HG03469 (cell line): Measurements from ENCODE around the gene TTC34.
"Not testable (repeated sequence)": the region's sequence is repeated elsewhere in the genome, so short reads cannot be mapped to it uniquely, and the experiment has no call there.

Experiments used
- ATAC-seq: cut with Tn5 transposase; IDR thresholded peaks from one replicate; pipeline ENCODE4 v1.9.1; 2021; ENCODE audit warnings: mild to moderate bottlenecking, moderate library complexity, moderate number of reproducible peaks; ENCODE audit not compliant: unreplicated experiment

The TTC34 gene

DNA sequence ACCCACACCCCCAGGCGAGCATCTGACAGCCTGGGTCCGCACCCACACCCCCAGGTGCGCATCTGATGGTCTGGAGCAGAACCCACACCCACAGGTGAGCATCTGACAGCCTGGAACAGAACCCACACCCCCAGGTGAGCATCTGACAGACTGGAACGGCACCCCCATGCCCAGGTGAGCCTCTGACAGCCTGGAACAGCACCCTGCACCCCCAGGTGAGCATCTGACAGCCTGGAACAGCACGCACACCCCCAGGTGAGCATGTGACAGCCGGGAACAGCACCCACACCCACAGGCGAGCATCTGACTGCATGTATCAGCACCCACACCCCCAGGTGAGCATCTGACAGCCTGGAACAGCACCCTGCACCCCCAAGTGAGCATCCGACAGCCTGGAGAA is 115.8 kb downstream of the TTC34 start:
- ATAC-seq = not testable (repeated sequence)

DNA sequence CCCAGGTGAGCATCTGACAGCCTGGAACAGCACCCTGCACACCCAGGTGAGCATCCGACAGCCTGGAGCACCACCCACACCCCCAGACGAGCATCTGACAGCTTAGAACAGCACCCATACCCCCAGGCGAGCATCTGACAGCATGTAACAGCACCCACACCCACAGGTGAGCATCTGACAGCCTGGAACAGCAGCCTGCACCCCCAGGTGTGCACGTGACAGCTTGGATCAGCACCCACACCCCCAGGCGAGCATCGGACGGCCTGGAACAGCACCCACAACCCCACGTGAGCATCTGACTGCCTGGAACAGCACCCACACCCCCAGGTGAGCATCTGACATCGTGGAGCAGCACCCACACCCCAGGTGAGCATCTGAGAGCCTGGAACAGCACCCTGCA is 116.6 kb downstream of the TTC34 start:
- ATAC-seq = not testable (repeated sequence)

DNA sequence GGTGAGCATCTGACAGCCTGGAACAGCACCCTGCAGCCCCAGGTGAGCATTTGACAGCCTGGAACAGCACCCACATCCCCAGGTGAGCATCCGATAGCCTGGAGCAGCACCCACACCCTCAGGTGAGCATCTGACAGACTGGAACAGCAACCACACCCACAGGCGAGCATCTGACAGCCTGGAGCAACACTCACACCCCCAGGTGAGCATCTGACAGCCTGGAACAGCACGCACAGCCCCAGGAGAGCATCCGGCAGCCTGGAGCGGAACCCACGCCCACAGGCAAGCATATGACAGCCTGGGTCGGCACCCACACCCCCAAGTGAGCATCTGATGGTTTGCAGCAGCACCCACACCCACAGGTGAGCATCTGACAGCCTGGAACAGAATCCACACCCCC is 117.5 kb downstream of the TTC34 start:
- ATAC-seq = not testable (repeated sequence)

DNA sequence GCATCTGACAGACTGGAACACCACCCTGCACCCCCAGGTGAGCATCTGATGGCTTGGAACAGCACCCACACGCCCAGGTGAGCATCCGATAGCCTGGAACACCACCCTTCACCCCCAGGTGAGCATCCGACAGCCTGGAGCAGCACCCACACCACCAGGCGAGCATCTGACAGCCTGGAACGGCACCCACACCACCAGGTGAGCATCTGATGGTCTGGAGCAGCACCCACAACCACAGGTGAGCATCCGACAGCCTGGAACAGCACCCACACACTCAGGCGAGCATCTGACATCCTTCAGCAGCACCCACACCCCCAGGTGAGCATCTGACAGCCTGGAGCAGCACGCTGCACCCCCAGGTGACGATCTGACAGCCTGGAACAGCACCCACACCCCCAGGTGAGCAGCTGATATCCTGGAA is 118.2 kb downstream of the TTC34 start:
- ATAC-seq = not testable (repeated sequence)

DNA sequence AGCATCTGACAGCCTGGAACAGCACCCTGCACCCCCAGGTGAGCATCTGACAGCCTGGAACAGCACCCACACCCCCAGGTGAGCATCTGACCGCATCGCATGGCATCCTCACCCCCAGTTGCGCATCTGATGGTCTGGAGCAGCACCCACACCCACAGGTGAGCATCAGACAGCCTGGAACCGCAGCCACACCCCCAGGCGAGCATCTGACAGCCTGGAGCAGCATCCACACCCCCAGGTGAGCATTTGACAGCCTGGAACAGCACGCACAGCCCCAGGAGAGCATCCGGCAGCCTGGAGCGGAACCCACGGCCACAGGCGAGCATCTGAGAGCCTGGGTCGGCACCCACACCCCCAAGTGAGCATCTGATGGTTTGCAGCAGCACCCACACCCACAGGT is 118.6 kb downstream of the TTC34 start:
- not testable (repeated sequence) for ATAC-seq

DNA sequence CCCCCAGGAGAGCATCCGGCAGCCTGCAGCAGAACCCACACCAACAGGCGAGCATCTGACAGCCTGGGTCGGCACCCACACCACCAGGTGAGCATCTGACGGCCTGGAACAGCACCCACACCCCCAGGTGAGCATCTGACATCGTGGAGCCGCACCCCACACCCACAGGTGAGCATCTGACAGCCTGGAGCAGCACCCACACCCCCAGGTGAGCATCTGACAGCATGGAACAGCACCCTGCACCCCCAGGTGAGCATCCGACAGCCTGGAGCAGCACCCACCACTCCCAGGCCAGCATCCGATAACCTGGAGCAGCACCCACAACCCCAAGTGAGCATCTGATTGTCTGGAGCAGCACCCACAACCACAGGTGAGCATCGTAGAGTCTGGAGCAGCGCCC is 124.8 kb downstream of the TTC34 start:
- ATAC-seq = not testable (repeated sequence)

DNA sequence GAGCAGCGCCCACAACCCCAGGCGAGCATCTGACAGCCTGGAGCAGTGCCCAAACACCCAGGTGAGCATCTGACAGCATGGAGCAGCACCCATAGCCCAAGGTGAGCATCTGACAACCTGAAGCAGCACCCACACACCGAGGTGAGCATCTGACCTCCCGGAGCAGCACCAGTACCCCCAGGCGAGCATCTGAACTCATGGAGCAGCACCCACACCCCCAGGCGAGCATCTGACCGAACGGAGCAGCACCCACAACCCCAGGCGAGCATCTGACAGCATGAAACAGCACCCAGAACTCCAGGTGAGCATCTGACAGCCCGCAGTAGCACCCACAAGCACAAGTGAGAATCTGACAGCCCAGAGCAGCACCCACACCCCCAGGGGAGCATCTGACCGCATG is 129.8 kb downstream of the TTC34 start:
- not testable (repeated sequence) for ATAC-seq

DNA sequence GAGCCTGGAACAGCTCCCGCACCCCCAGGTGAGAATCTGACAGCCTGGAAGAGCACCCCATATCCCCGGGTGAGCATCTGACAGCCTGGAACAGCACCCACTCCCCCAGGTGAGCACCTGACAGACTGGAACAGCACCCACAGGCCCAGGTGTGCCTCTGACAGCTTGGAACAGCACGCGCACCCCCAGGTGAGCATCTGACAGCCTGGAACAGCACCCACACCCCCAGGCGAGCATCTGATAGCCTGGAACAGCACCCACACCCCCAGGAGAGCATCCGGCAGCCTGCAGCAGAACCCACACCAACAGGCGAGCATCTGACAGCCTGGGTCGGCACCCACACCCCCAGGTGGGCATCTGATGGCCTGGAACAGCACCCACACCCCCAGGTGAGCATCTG is 141.7 kb downstream of the TTC34 start:
- ATAC-seq = not testable (repeated sequence)

DNA sequence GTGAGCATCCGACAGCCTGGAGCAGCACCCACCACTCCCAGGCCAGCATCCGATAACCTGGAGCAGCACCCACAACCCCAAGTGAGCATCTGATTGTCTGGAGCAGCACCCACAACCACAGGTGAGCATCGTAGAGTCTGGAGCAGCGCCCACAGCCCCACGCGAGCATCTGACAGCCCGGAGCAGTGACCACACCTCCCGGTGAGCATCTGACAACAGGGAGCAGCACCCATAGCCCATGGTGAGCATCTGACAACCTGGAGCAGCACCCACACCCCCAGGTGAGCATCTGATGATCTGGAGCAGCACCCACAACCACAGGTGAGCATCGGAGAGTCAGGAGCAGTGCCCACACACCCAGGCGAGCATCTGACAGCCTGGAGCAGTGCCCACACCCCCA is 143.6 kb downstream of the TTC34 start:
- ATAC-seq = not testable (repeated sequence)

DNA sequence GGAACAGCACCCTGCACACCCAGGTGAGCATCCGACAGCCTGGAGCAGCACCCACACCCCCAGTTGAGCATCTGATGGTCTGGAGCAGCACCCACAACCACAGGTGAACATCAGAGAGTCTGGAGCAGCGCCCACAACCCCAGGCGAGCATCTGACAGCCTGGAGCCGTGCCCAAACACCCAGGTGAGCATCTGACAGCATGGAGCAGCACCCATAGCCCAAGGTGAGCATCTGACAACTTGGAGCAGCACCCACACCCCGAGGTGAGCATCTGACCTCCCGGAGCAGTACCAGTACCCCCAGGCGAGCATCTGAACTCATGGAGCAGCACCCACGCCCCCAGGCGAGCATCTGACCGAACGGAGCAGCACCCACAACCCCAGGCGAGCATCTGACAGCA is 144.4 kb downstream of the TTC34 start:
- not testable (repeated sequence) for ATAC-seq

DNA sequence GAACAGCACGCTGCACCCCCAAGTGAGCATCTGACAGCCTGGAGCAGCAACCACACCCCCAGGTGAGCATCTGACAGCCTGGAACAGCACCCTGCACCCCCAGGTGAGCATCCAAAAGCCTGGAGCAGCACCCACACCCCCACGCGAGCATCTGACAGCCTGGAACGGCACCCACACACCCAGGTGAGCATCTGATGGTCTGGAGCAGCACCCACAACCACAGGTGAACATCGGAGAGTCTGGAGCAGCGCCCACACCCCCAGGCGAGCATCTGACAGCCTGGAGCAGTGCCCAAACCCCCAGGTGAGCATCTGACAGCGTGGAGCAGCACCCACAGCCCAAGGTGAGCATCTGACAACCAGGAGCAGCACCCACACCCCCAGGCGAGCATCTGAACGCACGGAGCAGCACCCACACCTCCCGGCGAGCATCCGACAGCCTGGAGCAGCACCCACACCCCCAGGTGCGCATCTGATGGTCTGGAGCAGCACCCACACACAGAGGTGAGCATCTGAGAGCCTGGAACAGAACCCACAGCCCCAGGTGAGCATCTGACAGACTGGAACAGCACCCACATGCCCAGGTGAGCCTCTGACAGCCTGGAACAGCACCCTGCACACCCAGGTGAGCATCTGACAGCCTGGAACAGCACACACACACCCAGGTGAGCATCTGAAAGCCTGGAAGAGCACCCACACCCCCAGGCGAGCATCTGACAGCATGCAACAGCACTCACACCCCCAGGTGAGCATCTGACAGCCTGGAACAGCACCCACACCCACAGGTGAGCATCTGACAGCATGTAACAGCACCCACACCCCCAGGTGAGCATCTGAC is 145.7 kb downstream of the TTC34 start:
- not testable (repeated sequence) for ATAC-seq

DNA sequence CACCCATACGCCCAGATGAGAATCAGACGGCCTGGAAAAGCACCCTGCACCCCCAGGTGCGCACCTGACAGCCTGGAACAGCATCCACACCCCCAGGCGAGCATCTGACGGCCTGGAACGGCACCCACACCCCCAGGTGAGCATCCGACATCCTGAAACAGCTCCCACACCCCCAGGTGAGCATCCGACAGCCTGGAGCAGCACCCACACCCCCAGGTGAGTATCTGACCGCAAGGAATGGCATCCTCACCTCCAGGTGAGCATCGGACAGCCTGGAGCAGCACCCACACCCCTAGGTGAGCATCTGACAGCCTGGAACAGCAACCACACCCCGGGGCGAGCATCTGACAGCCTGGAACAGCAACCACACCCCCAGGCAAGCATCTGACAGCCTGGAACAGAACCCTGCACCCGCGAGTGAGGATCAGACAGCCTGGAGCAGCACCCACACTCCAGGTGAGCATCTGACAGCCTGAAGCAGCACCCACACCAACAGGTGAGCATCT is 147.0 kb downstream of the TTC34 start:
- ATAC-seq = not testable (repeated sequence)

DNA sequence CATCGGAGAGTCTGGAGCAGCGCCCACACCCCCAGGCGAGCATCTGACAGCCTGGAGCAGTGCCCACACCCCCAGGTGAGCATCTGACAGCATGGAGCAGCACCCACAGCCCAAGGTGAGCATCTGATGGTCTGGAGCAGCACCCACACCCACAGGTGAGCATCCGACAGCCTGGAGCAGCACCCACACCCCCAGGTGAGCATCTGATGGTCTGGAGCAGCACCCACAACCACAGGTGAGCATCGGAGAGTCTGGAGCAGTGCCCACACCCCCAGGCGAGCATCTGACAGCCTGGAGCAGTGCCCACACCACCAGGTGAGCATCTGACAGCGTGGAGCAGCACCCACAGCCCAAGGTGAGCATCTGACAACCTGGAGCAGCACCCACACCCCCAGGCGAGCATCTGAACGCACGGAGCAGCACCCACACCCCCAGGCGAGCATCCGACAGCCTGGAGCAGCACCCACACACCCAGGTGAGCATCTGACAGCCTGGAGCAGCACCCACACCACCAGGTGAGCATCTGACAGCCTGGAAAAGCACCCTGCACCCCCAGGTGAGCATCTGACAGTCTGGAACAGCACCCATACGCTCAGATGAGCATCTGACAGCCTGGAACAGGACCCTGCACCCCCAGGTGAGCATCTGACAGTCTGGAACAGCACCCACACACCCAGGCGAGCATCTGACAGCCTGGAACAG is 147.6 kb downstream of the TTC34 start:
- ATAC-seq = not testable (repeated sequence)

DNA sequence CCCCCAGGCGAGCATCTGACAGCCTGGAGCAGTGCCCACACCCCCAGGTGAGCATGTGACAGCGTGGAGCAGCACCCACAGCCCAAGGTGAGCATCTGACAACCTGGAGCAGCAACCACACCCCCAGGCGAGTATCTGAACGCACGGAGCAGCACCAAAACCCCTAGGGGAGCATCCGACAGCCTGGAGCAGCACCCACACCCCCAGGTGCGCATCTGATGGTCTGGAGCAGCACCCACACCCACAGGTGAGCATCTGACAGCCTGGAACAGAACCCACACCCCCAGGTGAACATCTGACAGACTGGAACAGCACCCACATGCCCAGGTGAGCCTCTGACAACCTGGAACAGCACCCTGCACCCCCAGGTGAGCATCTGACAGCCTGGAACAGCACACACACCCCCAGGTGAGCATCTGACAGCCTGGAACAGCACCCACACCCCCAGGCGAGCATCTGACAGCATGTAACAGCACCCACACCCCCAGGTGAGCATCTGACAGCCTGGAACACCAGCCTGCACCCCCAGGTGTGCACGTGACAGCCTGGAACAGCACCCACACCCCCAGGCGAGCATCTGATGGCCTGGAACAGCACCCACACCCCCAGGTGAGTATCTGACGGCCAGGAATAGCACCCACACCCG is 148.4 kb downstream of the TTC34 start:
- ATAC-seq = not testable (repeated sequence)

DNA sequence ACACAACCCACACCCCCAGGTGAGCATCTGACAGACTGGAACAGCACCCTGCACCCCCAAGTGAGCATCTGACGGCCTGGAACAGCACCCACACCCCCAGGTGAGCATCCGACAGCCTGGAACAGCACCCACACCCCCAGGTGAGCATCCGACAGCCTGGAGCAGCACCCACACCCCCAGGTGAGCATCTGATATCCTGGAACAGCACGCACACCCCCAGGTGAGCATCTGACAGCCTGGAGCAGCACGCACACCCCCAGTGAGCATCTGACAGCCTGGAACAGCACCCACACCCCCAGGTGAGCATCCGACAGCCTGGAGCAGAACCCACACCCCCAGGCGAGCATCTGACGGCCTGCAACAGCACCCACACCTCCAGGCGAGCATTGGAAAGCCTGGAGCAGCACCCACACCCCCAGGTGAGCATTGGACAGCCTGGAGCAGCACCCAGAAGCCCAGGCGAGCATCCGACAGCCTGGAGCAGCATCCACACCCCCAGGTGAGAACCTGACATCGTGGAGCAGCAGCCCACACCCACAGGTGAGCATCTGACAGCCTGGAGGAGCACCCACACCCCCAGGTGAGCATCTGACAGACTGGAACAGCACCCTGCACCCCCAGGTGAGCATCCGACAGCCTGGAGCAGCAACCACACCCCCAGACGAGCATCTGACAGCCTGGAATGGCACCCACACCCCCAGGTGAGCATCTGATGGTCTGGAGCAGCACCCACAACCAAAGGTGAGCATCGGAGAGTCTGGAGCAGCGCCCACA is 149.2 kb downstream of the TTC34 start:
- ATAC-seq = not testable (repeated sequence)

DNA sequence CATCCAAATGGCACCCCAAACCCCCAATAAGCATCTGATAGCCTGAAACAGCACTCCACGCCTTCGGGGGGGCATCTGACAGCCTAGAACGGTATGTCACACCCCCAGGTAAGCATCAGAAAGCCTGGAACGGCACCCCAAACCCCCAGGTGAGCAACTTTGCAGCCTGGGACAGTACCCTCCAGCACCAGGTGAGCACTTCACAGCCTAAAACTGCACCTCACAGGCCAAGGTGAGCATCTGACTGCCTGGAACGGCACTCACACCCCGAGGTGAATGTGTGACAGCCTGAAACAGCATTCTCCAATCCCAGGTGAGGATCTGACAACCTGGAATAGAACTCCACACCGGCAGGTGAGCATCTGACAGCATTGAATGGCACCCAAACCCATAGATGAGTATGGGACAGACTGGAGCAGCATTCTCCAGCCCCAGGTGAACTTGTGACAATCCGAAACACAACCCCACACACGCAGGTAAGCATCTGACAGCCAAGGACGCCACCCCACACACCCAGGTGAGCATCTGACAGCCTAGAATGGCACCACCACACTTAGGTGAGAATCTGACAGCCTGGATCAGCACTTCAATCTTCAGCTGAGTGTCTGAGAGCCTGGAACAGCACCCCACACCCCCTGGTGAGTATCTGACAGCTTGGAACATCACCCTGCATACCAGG is 150.4 kb downstream of the TTC34 start:
- ATAC-seq = no peak

DNA sequence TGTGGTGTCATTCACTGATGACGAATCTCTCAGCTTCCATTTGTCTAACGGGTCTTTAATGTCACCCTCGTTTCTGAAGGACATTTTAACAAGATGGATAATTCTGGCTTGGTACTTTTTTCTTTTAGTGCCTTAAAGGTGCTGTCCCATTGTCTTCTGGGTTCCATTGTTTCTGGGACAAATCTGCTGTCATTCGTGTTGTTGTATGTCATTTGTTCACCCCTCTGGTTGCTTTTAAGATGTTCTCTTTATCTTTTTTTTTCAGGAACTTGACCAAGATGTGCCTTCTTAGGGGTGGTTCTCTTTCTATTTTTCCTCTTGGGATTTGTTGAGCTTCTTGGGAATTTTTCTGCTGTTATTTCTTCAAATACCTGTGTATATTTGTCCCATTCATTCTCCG is 154.7 kb downstream of the TTC34 start:
- ATAC-seq = no peak

DNA sequence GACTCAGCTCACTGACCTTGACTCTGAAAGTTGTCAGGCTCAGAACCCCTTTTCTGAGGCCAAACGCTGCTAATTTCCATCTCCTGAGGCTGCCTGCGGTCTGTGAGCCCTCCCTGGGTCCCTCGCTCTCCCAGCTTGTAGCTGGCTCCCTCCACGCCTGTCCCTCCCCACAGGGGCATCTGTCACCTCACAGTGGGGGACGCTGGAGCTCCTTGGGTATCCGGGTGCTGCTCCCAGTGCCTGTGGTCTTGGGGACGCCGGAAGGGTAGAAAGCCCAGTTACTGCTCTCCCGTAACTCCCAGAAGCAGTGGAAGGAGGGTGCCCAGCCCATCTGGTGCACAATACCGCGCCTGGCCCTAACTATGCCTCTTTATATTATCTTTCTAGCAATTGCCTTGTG is 155.7 kb downstream of the TTC34 start:
- ATAC-seq = no peak

DNA sequence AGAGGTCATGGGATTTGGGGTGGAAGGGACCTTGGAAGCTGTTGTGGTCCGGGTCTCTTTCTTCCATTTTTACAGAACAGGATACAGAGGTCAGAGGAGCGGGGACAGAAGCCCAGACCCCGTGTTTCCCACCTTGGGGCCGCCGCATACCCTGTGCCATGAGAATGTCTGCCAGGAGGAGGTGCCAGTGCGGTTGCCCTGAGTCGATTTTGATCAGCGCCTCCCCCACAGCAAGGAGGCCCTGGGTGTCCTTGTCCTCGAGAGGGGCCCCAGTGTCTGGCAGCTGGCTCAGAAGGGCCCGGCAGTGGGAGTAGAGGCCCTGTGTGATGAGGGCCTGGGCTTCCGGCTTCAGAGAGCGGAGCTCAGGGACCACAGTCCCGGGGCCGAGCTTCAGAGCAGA is 156.3 kb downstream of the TTC34 start:
- no peak for ATAC-seq

DNA sequence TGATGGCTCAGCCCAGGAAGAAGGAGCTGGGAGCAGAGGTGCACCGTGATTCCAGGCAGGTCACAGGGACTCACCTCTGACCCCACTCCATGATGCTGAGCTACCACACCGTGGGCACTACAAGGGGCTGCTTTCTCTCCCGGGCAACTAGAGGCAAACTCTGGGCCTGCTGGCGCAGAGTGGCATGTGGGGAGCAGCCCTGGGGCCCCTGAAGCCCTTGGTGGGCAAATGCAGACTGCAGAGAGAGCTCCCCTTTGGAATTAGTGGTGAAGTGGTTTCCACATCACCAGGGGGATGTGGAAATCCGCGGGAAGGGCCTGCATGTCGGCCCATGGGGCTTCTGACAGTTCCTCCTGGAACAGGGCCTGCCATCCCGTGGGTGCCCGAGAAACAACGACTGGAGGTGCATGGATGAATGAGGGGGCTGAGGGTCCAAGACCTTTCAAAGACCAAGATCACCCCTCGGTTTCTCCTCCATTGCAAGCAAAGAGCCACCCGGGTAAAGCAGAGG is 156.8 kb downstream of the TTC34 start:
- ATAC-seq = no peak
